Hindlimb muscle (tissue), 1 donor: ENCODE data around the gene CDH3. TPM values are rescaled to one million over a fixed set of nuclear protein-coding genes. Genes with fewer than 3 reads are reported as not detected.
"Not testable (repeated sequence)": the region's sequence is repeated elsewhere in the genome, so short reads cannot be mapped to it uniquely, and the experiment has no call there.

Experiments used
- DNase-seq: peaks from one replicate; pipeline ENCODE4 v3.0.0-alpha.2; 2013
- polyA plus RNA-seq: library from polyadenylated mRNA; unstranded; fragments of 120-200 nt; gene quantifications from one replicate; pipeline ENCODE4 v1.2.1, GENCODE V29; 2013; ENCODE audit not compliant: insufficient read length

The CDH3 gene
- polyA plus RNA-seq, 1 donor = 1.1 TPM

- peak; percentile 4 for DNase-seq
These were observed 62.4 kb downstream of the CDH3 start for GRCh38 chr16:68707340-68708152.

DNA sequence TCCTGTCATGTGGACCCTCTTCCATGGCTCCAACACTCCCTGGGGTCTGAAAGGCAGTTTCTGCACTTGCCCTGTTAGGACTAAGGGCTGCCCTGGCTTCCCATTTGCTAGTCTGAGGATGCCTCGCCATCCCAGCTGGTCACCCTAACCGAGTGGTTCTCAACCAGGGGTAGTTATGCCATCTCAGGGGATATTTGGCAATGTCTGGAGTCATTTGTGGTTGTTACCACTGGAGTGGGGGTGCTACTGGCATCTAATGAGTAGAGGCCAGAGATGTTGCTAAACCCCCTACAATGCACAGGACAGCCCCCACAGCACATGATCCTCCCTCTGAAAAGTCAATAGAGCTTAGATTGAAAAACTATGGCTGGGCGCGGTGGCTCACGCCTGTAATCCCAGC, 65.1 kb downstream of the CDH3 start:
- DNase-seq = no peak

DNA sequence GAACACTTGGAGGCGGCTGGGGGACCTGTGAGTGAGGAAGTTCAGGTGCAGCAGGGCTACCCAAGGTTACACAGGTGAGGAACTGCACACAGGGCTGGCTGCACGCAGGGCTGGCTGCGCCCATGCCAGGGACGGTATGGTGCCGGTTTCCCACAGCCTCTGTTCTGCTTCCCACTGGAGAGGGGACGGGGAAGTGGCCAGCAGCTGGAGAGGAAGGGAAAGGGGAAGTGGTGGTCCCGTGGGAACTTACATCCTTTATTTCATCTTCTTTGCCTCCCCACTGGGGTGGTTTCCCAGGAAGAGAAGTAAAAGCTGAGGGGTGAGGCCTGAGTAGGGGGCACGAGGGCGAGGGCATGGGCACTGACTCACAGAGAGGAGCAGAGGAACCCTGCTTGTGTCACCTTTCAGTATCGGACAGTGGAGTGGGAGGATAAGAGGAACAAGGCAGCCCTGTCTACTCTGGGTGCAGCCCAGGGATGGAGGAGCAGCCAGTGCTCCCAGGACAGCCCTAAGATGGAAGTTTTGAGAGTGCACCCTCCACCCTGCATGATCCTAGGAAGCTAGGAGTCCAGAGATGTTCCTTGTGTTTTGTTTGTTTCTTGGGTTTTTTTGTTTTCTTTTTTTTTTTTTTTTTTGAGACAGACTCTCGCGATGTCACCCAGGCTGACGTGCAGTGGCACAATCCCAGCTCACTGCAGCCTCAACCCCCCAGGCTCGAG, 66.5 kb downstream of the CDH3 start:
- peak; percentile 21 for DNase-seq

- DNase-seq = no peak
These were observed 68.3 kb downstream of the CDH3 start for GRCh38 chr16:68713361-68713760.

DNA sequence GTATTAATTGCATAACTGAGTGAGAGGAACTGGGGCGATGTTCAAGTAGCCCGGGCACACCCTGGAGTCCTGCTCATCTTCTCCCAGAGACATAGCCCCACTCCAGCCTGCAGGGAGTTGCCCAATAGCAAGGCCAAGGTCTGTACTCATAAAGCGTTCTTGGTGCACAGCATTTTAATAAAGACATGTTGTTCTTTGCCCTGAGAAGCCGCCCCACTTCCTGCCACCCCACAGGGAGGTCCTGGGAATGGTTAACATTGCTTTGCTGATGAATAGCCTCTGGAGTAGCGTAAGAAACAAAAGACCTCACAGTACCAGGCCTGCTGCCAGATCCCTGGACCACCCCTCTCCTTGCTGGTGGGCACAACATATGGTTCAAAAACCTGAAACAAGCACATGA, 70.4 kb downstream of the CDH3 start:
- DNase-seq = no peak

- DNase-seq = not testable (repeated sequence)
These were observed 71.4 kb downstream of the CDH3 start for GRCh38 chr16:68716516-68716915.

- DNase-seq = no peak
These were observed 72.6 kb downstream of the CDH3 start for GRCh38 chr16:68717684-68718083.

GRCh38 chr16:68718590-68718989, 73.5 kb downstream of the CDH3 start:
- DNase-seq = no peak

DNA sequence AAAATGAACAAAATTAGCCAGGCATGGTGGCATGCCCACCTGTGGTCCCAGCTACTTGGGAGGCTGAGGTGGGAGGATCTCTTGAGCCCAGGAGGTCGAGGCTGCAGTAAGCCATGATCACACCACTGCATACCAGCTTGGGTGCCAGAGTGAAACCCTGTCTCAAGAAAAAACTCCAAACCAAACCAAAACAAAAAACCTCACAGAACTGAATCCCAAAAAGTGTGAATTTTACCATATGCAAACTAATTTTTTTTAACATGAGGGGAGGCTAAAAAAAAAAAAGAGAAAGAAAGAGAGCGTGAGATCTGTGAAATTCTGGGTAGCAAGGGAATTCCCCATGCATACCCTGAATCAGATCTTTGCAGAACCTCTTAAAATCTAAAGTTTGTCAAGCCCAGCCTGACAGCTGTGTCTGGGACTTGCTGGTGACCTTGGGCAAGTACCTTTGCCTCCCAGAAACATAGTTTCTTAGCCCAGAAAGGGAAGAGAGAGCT, 74.9 kb downstream of the CDH3 start:
- DNase-seq = no peak

DNA sequence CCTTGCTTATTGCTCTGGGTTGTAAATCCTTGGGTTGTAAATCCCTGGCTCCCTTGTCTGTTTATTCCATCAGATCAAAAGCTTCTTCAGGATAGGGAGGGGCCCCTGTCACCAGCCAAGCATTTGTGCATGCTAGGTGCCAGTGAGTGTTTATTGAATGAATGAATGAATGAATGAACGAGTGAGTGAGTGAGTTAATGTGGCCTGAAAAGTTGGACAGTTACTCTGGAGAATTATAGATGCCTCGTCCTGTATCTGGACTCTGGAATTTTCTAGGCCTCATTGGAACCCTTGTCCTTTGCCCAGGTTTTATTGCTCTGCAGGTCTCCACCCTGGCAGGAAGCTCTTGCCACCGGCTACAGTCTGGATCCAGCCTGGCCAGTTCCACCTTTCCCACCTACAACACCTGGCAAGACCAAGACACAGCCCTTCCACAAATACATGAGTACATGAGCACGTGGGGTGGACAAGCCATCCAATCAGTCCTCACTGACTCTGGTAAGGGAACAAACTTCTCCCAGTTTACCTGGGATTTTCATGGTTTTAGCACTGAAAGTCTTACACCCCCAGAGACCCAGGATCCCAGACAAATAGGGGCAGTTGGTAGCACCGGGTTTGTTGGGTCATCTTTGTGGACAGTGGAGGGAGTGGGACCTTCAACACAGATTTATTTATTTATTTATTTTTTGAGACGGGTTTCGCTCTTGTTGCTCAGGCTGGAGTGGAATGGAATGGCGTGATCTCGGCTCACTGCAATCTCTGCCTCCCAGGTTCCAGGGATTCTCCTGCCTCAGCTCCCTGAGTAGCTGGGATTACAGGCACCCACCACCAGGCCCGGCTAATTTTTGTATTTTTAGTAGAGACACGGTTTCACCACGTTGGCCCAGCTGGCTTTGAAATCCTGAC, 77.3 kb downstream of the CDH3 start:
- no peak for DNase-seq

DNA sequence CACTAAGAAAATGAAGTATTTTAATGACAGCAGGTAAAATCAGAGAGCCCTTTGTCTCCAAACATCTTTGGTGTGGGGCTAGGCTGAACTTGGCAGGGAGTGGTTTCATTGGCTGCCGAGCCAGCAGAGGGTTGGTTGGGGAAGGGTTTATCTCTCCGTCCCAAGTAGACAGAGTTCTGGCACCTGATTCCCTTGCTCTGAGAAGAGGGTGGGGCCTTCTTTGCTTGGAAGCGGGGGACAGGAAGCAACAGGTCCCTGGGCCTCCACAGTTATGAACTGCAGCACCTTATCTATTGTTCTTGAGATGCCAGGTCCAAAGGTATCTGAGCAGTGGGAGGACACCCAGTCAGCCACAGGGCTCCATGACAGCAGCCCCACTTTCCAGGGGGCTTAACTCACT, 79.7 kb downstream of the CDH3 start:
- DNase-seq = no peak

- DNase-seq = no peak
These were observed 83.4 kb downstream of the CDH3 start for GRCh38 chr16:68728523-68728922.

DNA sequence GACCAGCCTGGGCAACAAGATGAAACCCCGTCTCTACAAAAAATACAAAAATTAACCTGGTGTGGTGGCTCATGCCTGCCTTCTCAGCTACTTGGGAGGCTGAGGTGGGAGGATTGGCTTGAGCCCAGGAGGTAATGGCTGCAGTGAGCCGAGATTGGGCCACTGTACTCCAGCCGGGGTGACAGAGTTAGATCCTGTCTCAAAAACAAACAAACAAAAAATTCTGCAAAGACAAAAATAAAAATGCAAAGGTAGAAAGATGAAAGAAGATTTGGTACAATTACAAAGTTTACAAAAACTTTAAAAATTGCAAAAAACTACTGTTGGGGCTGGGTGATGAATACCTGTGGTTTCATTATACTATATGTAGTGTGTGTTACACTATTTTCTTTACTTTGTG, 86.5 kb downstream of the CDH3 start:
- no peak for DNase-seq

DNA sequence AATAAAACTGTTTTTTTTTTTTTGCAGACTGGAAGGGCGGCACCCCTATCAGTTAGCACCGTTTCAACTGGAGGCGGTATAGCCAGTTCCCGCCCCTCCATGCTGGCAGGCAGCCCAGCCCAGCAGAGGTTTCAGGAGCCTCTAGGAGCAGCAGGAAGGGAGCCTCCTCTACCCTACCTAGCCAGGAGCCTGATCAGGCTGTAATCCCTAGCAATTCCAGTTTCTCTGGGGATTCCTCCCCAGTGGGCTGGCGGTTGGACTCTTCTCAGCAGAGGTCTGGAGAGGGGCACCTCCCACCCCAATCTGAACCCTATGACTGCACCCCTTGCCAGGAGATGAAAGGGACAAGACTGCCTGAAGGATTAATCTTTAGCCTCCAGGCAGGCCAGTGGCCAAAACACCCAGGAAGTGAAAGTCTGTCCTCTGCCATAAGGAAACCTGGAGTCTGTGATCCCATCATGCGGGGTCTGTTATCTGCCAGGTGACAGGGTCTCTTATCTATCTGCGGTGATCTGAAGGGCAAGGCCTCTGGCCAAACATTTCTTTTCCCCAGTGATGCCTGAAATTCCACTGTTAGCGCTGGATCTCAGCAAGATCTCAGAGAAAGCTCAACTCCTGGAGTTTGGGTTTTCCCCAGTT, 87.1 kb downstream of the CDH3 start:
- no peak for DNase-seq

GRCh38 chr16:68732741-68733399, 87.8 kb downstream of the CDH3 start:
- no peak for DNase-seq

- DNase-seq = no peak
These were observed 88.5 kb downstream of the CDH3 start for GRCh38 chr16:68733570-68733969.

DNA sequence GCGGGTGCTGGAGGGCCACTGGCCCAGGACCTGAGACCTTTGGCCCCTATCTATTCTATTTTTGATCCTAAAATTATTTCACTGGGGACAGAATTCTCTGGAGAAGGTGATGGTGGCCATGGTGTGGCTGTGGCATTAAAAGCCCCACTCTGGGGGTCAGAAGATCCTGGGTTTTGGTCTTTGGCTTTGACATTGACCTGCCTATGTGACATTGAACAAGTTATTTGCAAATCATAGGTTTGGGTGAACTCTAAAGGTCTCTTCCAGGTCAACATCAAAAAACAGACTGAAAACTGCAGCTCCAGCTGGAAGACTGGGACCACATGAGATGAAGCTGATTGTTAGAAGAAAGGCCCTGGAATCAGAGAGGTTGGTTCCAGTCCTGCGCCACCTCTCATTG, 89.7 kb downstream of the CDH3 start:
- DNase-seq = no peak

- DNase-seq = no peak
These were observed 91.5 kb downstream of the CDH3 start for GRCh38 chr16:68736561-68736960.

DNA sequence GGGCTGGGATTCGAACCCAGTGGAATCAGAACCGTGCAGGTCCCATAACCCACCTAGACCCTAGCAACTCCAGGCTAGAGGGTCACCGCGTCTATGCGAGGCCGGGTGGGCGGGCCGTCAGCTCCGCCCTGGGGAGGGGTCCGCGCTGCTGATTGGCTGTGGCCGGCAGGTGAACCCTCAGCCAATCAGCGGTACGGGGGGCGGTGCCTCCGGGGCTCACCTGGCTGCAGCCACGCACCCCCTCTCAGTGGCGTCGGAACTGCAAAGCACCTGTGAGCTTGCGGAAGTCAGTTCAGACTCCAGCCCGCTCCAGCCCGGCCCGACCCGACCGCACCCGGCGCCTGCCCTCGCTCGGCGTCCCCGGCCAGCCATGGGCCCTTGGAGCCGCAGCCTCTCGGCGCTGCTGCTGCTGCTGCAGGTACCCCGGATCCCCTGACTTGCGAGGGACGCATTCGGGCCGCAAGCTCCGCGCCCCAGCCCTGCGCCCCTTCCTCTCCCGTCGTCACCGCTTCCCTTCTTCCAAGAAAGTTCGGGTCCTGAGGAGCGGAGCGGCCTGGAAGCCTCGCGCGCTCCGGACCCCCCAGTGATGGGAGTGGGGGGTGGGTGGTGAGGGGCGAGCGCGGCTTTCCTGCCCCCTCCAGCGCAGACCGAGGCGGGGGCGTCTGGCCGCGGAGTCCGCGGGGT, 92.1 kb downstream of the CDH3 start, which contains the start of gene CDH1:
CDH1 (plus strand) TSS at position 247 of the 684 bp plus-strand sequence; CDS start at position 371, 124 bp downstream.
- no peak for DNase-seq

DNA sequence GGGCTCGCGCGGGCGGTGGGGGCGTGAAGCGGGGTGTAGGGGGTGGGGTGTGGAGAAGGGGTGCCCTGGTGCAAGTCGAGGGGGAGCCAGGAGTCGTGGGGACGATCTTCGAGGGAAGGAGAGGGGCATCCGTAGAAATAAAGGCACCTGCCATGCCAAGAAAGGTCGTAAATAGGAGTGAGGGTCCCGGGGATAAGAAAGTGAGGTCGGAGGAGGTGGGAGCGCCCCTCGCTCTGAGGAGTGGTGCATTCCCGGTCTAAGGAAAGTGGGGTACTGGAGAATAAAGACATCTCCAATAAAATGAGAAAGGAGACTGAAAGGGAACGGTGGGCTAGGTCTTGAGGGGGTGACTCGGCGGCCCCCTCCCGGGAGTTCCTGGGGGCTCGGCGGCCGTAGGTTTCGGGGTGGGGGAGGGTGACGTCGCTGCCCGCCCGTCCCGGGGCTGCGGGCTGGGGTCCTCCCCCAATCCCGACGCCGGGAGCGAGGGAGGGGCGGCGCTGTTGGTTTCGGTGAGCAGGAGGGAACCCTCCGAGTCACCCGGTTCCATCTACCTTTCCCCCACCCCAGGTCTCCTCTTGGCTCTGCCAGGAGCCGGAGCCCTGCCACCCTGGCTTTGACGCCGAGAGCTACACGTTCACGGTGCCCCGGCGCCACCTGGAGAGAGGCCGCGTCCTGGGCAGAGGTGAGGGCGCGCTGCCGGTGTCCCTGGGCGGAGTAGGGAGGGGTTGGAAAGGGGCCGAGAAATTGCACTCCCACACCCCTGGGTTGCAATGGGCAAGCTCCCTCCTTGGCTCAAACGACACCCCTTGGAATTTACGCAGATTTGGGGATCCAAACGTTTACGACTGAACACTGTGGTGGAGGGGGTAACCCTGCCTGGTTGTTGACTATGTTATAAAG, 92.9 kb downstream of the CDH3 start:
- no peak for DNase-seq
